PC-3 (cell line): ENCODE results near the gene GPR149. TPM values are rescaled to one million over a fixed set of nuclear protein-coding genes. Genes with fewer than 3 reads are reported as not detected.

Source experiments
- ATAC-seq: fragments of 200-7000 bp; cut with Tn5 transposase; 2 replicates; pipeline ENCODE4 v1.9.1; 2020; ENCODE audit warnings: mild to moderate bottlenecking, moderate library complexity
- BruUV-seq: library from RNA; stranded (reverse); fragments of 400-500 nt; replicated peaks from 2 replicates; lab custom pipeline; 2021; lab: Mats Ljungman, UMichigan
- CTCF ChIA-PET: fragments of 300-600 bp; sonication (Branson Sonifier 250); formaldehyde crosslinking; loops from one replicate; lab custom pipeline; 2022; ENCODE audit warnings: antibody characterized with exemption; lab: Charles Lee
- POLR2A ChIA-PET: fragments of 300-600 bp; sonication (Branson Sonifier 250); formaldehyde crosslinking; loops from one replicate; lab custom pipeline; 2022; ENCODE audit warnings: antibody characterized with exemption; ENCODE audit not compliant: unreplicated experiment; lab: Charles Lee
- DNase-seq: peaks from one replicate; pipeline ENCODE4 v3.0.0-alpha.2; 2015
- H2AFZ ChIP-seq: fragments of 300-600 bp; sonication (generic); 2 replicates; pipeline ENCODE4 v1.6.0; 2016; ENCODE audit warnings: antibody characterized with exemption, low read length
- H3F3A ChIP-seq: fragments of 300-600 bp; sonication (generic); one replicate; pipeline ENCODE4 v1.6.0; 2017; ENCODE audit warnings: antibody characterized with exemption, low read length, control low read depth, mild to moderate bottlenecking; ENCODE audit not compliant: unreplicated experiment
- H3K27ac ChIP-seq: fragments of 300-600 bp; sonication (generic); 2 replicates; pipeline ENCODE4 v1.5.1; 2016; ENCODE audit warnings: mild to moderate bottlenecking, low read length
- H3K27me3 ChIP-seq: fragments of 300-600 bp; sonication (generic); 2 replicates; pipeline ENCODE4 v1.6.1; 2016; ENCODE audit warnings: low read length, mixed read lengths
- H3K36me3 ChIP-seq: fragments of 300-600 bp; sonication (generic); 2 replicates; pipeline ENCODE4 v1.6.1; 2016; ENCODE audit warnings: low read depth, mixed run types, low read length, mixed read lengths
- H3K4me1 ChIP-seq: fragments of 300-600 bp; sonication (generic); 2 replicates; pipeline ENCODE4 v1.5.1; 2016; ENCODE audit warnings: low read length; ENCODE audit not compliant: insufficient read depth
- H3K4me2 ChIP-seq: fragments of 300-600 bp; sonication (generic); 2 replicates; pipeline ENCODE4 v1.6.0; 2016; ENCODE audit warnings: low read length
- H3K4me3 ChIP-seq: fragments of 300-600 bp; sonication (generic); 2 replicates; pipeline ENCODE4 v1.5.1; 2016; ENCODE audit warnings: mild to moderate bottlenecking, low read length, mixed read lengths
- H3K79me2 ChIP-seq: fragments of 300-600 bp; sonication (generic); 2 replicates; pipeline ENCODE4 v1.6.1; 2017; ENCODE audit warnings: low read length, mixed read lengths
- H3K9ac ChIP-seq: fragments of 300-600 bp; sonication (generic); 2 replicates; pipeline ENCODE4 v1.6.0; 2016; ENCODE audit warnings: mild to moderate bottlenecking, low read length
- H3K9me2 ChIP-seq: fragments of 300-600 bp; sonication (generic); replicated peaks from 2 replicates; pipeline ENCODE4 v1.6.1; 2016; ENCODE audit warnings: mixed run types, low read length, mixed read lengths
- H3K9me3 ChIP-seq: fragments of 300-600 bp; sonication (generic); 2 replicates; pipeline ENCODE4 v1.6.1; 2016; ENCODE audit warnings: low read length, mixed read lengths
- H4K20me1 ChIP-seq: fragments of 300-600 bp; sonication (generic); 2 replicates; pipeline ENCODE4 v1.6.1; 2016; ENCODE audit warnings: low read length, mixed read lengths
- CTCF ChIP-seq: fragments of 300-600 bp; sonication (generic); conservative IDR thresholded peaks from 2 replicates; pipeline ENCODE4 v1.5.1; 2017; ENCODE audit warnings: antibody characterized with exemption, low read depth, mild to moderate bottlenecking, low read length
- EZH2 ChIP-seq: fragments of 300-600 bp; sonication (generic); IDR thresholded peaks from one replicate; pipeline ENCODE4 v1.6.1; 2017; ENCODE audit warnings: antibody characterized with exemption, mild to moderate bottlenecking, low read length; ENCODE audit not compliant: unreplicated experiment
- EZH2phosphoT487 ChIP-seq: fragments of 300-600 bp; sonication (generic); IDR thresholded peaks from 2 replicates; pipeline ENCODE4 v1.6.1; 2018; ENCODE audit warnings: mild to moderate bottlenecking, antibody characterized with exemption, low read length, borderline replicate concordance
- intact Hi-C: fragments of 100-400 bp; cut with micrococcal nuclease; formaldehyde crosslinking; loops from 2 replicates; pipeline ENCODE4 v1.9.0; 2023
- total RNA-seq: library from RNA; depleted of rRNA; stranded (reverse); fragments of >200 nt; gene quantifications from 2 replicates; pipeline ENCODE4 v1.2.3, GENCODE V29; 2014

GPR149 gene
- total RNA-seq, 1 experiment from 2014 or later: not detected

DNA sequence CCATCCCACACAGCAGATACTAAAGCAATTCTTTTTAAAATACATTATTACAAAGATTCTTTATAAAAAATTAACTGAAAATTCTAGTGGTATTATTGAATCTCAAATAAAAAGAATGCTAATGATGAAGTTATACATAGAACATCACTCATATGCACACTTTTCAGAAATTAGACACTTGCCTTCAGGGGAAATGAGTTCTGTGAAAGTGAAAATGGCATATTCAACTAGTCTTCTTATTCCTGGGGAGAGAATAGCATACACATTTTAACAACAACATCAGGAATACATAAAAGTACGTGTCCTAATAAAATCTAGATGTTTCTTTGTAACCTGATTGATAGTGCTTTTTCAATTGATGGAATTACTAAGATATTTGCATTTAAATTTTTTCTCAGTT, 68.9 kb downstream of the GPR149 start:
- H3K9me3 ChIP-seq: no peaks in the 10 kb centered on the region
- no TSS peak for BruUV-seq
- no peaks in the 10 kb centered on the region for H3K79me2 ChIP-seq
- no peaks in the 10 kb centered on the region for H4K20me1 ChIP-seq
- H3K4me2 ChIP-seq: no peak overlapping the region
- H3K9me2 ChIP-seq: no peaks in the 10 kb centered on the region
- no peak for ATAC-seq
- H3K4me1 ChIP-seq: no peaks in the 10 kb centered on the region
- no peak overlapping the region for H3K27ac ChIP-seq
- no peak for TF ChIP-seq EZH2
- no peak for TF ChIP-seq EZH2phosphoT487
- no peak for TF ChIP-seq CTCF
- H2AFZ ChIP-seq: no peak overlapping the region
- POLR2A ChIA-PET: no interaction called here
- H3K9ac ChIP-seq: no peak overlapping the region
- CTCF ChIA-PET: no interaction called here
- H3K27me3 ChIP-seq: no peaks in the 10 kb centered on the region
- H3K36me3 ChIP-seq: no peaks in the 10 kb centered on the region
- DNase-seq: no peak
- intact Hi-C loops: no loop called here
- no peaks in the 10 kb centered on the region for H3F3A ChIP-seq
- no peak overlapping the region for H3K4me3 ChIP-seq

DNA sequence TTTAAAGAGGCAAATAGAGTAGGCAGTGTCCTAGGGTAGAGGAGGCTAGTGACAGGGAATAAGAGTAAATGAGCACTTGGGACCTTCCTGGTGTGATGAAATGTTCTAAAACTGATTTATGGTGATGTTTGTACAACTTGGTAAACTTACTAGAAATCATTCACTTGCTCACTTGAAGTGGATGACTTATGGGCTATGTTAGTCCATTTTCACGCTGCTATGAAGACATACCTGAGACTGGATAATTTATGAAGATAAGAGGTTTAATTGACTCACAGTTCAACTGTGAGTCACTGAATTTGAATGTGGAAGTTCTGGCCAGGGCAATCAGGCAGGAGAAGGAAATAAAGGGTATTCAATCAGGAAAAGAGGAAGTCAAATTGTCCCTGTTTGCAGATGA, 74.0 kb downstream of the GPR149 start:
- Histone ChIP-seq H3K9me3 (no peaks in the 10 kb centered on the region), H2AFZ (no peak overlapping the region), H3K4me1 (peaks cover 3% of the 10 kb centered on the region; the same call in 1 of the 2 replicates), H3K9me2 (no peaks in the 10 kb centered on the region), H4K20me1 (no peaks in the 10 kb centered on the region), H3F3A (no peaks in the 10 kb centered on the region), H3K79me2 (no peaks in the 10 kb centered on the region), H3K36me3 (no peaks in the 10 kb centered on the region), H3K9ac (no peak overlapping the region), H3K4me2 (no peak overlapping the region), H3K4me3 (no peak overlapping the region), H3K27ac (no peak overlapping the region), H3K27me3 (no peaks in the 10 kb centered on the region)
- CTCF ChIA-PET: no interaction called here
- TF ChIP-seq EZH2phosphoT487 (no peak), CTCF (no peak), EZH2 (no peak)
- POLR2A ChIA-PET: no interaction called here
- intact Hi-C loops: no loop called here
- BruUV-seq: no TSS peak
- ATAC-seq (peak; percentile 33), DNase-seq (peak; percentile 58)

DNA sequence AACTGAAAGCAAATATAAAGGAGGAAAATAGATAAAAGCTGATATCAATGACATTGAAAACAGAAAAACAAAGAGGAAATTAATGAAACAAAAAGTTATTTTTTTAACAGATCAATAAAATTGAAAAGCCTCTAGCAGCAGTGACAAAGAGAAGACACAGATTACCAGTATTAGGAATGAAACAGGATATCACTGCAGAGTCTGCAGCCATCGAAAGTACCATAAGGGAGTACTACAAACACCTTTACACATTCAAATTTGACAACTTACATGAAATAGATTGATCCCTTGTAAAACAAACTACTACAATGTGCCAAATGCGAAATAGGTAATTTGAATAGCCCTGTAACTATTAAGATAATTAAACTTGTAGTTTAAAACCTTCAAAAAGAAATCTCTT, 80.8 kb downstream of the GPR149 start:
- Histone ChIP-seq H3F3A (no peaks in the 10 kb centered on the region), H3K36me3 (no peaks in the 10 kb centered on the region), H2AFZ (no peak overlapping the region), H3K27me3 (peaks cover 12% of the 10 kb centered on the region; the same call in 1 of the 2 replicates), H4K20me1 (no peaks in the 10 kb centered on the region), H3K9ac (no peak overlapping the region), H3K27ac (no peak overlapping the region), H3K9me2 (no peaks in the 10 kb centered on the region), H3K4me2 (no peak overlapping the region), H3K9me3 (no peaks in the 10 kb centered on the region), H3K79me2 (no peaks in the 10 kb centered on the region), H3K4me1 (no peaks in the 10 kb centered on the region), H3K4me3 (no peak overlapping the region)
- ATAC-seq (no peak), DNase-seq (no peak)
- intact Hi-C loops: no loop called here
- no TSS peak for BruUV-seq
- TF ChIP-seq EZH2phosphoT487 (no peak), EZH2 (no peak), CTCF (no peak)
- POLR2A ChIA-PET: no interaction called here
- CTCF ChIA-PET: no interaction called here
